ENCODE results near the gene GRM8. TPM values are rescaled to one million over a fixed set of nuclear protein-coding genes. Genes with fewer than 3 reads are reported as not detected.
A peak's percentile ranks its signal among the peaks of the same experiment; 100 is the strongest.
"Not testable (repeated sequence)": the region's sequence is repeated elsewhere in the genome, so short reads cannot be mapped to it uniquely, and the experiment has no call there.

The GRM8 gene
- total and polyA plus RNA-seq, 9 of the 15 experiments (the other 6 are each of a cell fraction or from before 2014, with no cell fraction given), result 0.13 TPM; not detected in 7

GRCh38 chr7:126908564-126908963 is 344.2 kb downstream of the GRM8 start:
- H3K9me3 ChIP-seq (replicated peaks; ENCODE audit: control insufficient read depth, insufficient read depth, low read depth, low read length); H2AFZ ChIP-seq (ENCODE audit: low read depth, low read length); H3K9me1 ChIP-seq (ENCODE audit: control insufficient read depth, insufficient read depth, low read length); H3K9ac ChIP-seq (ENCODE audit: insufficient read depth in 1 of 2, low read depth in 2 of 2, low read length in 2 of 2); H4K20me1 ChIP-seq (replicated peaks; ENCODE audit: control insufficient read depth, insufficient read depth, low read length); H3K4me3 ChIP-seq; H3K27me3 ChIP-seq (ENCODE audit: control insufficient read depth in 2 of 2, insufficient read depth in 2 of 2, low read length in 2 of 2); BruUV-seq (replicated peaks); DNase-seq (ENCODE audit: extremely low read depth in 1 of 4, low spot score in 3 of 4); H3K27ac ChIP-seq (ENCODE audit: extremely low read depth, low read depth, low read length); CTCF ChIA-PET (ENCODE audit: low intra/inter-chr PET ratio); H3K36me3 ChIP-seq (ENCODE audit: control insufficient read depth, insufficient read depth, low read length); H3K4me1 ChIP-seq (replicated peaks in 1 of 2; ENCODE audit: control insufficient read depth in 2 of 2, insufficient read depth in 2 of 2, low read length in 2 of 2); ATAC-seq; FAIRE-seq; intact Hi-C loops (cut with micrococcal nuclease); H3K4me2 ChIP-seq (ENCODE audit: insufficient read depth, low read length); H3K79me2 ChIP-seq (ENCODE audit: control insufficient read depth, insufficient read depth, low read length); POLR2A ChIA-PET; in situ Hi-C loops (cut with MboI): not testable (repeated sequence)

GRCh38 chr7:126907657-126908056 is 345.1 kb downstream of the GRM8 start:
- POLR2A ChIA-PET; BruUV-seq (replicated peaks): not testable (repeated sequence)

GRCh38 chr7:126905255-126905654 is 347.5 kb downstream of the GRM8 start:
- H3K9me3 ChIP-seq (replicated peaks; ENCODE audit: control insufficient read depth, insufficient read depth, low read depth, low read length); intact Hi-C loops (cut with micrococcal nuclease); H3K36me3 ChIP-seq (ENCODE audit: control insufficient read depth, insufficient read depth, low read length); DNase-seq (ENCODE audit: extremely low read depth in 1 of 4, low spot score in 3 of 4); CTCF ChIA-PET (ENCODE audit: low intra/inter-chr PET ratio); H3K79me2 ChIP-seq (ENCODE audit: control insufficient read depth, insufficient read depth, low read length); H3K4me3 ChIP-seq; in situ Hi-C loops (cut with MboI); H4K20me1 ChIP-seq (replicated peaks; ENCODE audit: control insufficient read depth, insufficient read depth, low read length); FAIRE-seq; BruUV-seq (replicated peaks); H3K27ac ChIP-seq (ENCODE audit: extremely low read depth, low read depth, low read length); H3K4me2 ChIP-seq (ENCODE audit: insufficient read depth, low read length); ATAC-seq; H2AFZ ChIP-seq (ENCODE audit: low read depth, low read length); POLR2A ChIA-PET; H3K9ac ChIP-seq (ENCODE audit: insufficient read depth in 1 of 2, low read depth in 2 of 2, low read length in 2 of 2); H3K27me3 ChIP-seq (ENCODE audit: control insufficient read depth in 2 of 2, insufficient read depth in 2 of 2, low read length in 2 of 2); H3K9me1 ChIP-seq (ENCODE audit: control insufficient read depth, insufficient read depth, low read length); H3K4me1 ChIP-seq (replicated peaks in 1 of 2; ENCODE audit: control insufficient read depth in 2 of 2, insufficient read depth in 2 of 2, low read length in 2 of 2): not testable (repeated sequence)
- 3% methylated on average over 2 of the region's 2 CpGs for WGBS (ENCODE audit: insufficient coverage, low coverage, missing lambda C conversion rate)

More at GRCh38 chr7:126907657-126908056, 345.1 kb downstream of the GRM8 start:
- in situ Hi-C loops (cut with MboI); ATAC-seq; H3K9me1 ChIP-seq (ENCODE audit: control insufficient read depth, insufficient read depth, low read length); H3K9me3 ChIP-seq (replicated peaks; ENCODE audit: control insufficient read depth, insufficient read depth, low read depth, low read length); H3K36me3 ChIP-seq (ENCODE audit: control insufficient read depth, insufficient read depth, low read length); H3K27ac ChIP-seq (ENCODE audit: extremely low read depth, low read depth, low read length); DNase-seq (ENCODE audit: extremely low read depth in 1 of 4, low spot score in 3 of 4); H4K20me1 ChIP-seq (replicated peaks; ENCODE audit: control insufficient read depth, insufficient read depth, low read length); H3K4me1 ChIP-seq (replicated peaks in 1 of 2; ENCODE audit: control insufficient read depth in 2 of 2, insufficient read depth in 2 of 2, low read length in 2 of 2); CTCF ChIA-PET (ENCODE audit: low intra/inter-chr PET ratio); H2AFZ ChIP-seq (ENCODE audit: low read depth, low read length); intact Hi-C loops (cut with micrococcal nuclease); H3K79me2 ChIP-seq (ENCODE audit: control insufficient read depth, insufficient read depth, low read length); H3K4me2 ChIP-seq (ENCODE audit: insufficient read depth, low read length); H3K9ac ChIP-seq (ENCODE audit: insufficient read depth in 1 of 2, low read depth in 2 of 2, low read length in 2 of 2); H3K4me3 ChIP-seq; H3K27me3 ChIP-seq (ENCODE audit: control insufficient read depth in 2 of 2, insufficient read depth in 2 of 2, low read length in 2 of 2): not testable (repeated sequence)
- FAIRE-seq, result peak; percentile 32
- 1% methylated on average over 6 of the region's 6 CpGs for WGBS (ENCODE audit: insufficient coverage, low coverage, missing lambda C conversion rate)

GRCh38 chr7:126901041-126901765 is 351.5 kb downstream of the GRM8 start:
- H3K36me3 ChIP-seq (ENCODE audit: control insufficient read depth, insufficient read depth, low read length); CTCF ChIA-PET (ENCODE audit: low intra/inter-chr PET ratio); H3K4me2 ChIP-seq (ENCODE audit: insufficient read depth, low read length); H3K79me2 ChIP-seq (ENCODE audit: control insufficient read depth, insufficient read depth, low read length); H3K9me3 ChIP-seq (replicated peaks; ENCODE audit: control insufficient read depth, insufficient read depth, low read depth, low read length); H3K9me1 ChIP-seq (ENCODE audit: control insufficient read depth, insufficient read depth, low read length); H2AFZ ChIP-seq (ENCODE audit: low read depth, low read length); H3K4me1 ChIP-seq (replicated peaks in 1 of 2; ENCODE audit: control insufficient read depth in 2 of 2, insufficient read depth in 2 of 2, low read length in 2 of 2); DNase-seq (ENCODE audit: extremely low read depth in 1 of 4, low spot score in 3 of 4); H3K4me3 ChIP-seq; FAIRE-seq; H3K27me3 ChIP-seq (ENCODE audit: control insufficient read depth in 2 of 2, insufficient read depth in 2 of 2, low read length in 2 of 2); H4K20me1 ChIP-seq (replicated peaks; ENCODE audit: control insufficient read depth, insufficient read depth, low read length); intact Hi-C loops (cut with micrococcal nuclease); POLR2A ChIA-PET; ATAC-seq; in situ Hi-C loops (cut with MboI); H3K27ac ChIP-seq (ENCODE audit: extremely low read depth, low read depth, low read length); BruUV-seq (replicated peaks); H3K9ac ChIP-seq (ENCODE audit: insufficient read depth in 1 of 2, low read depth in 2 of 2, low read length in 2 of 2): not testable (repeated sequence)
- WGBS (ENCODE audit: insufficient coverage, low coverage, missing lambda C conversion rate), result 0% methylated on average over 6 of the region's 6 CpGs

Data from K562 (cell line).